ENCODE data around the gene MN1. TPM values are rescaled to one million over a fixed set of nuclear protein-coding genes. Genes with fewer than 3 reads are reported as not detected.

The MN1 gene
- total and polyA plus RNA-seq, 2 of the 4 experiments (the other 2 are of a cell fraction): 0.36 to 1.3 TPM

- H3K9me3 ChIP-seq (ENCODE audit: control insufficient read depth, insufficient read depth, low read length): no peaks in the 10 kb centered on the region
- H2BK20ac ChIP-seq (ENCODE audit: low read depth, low read length): no peak overlapping the region
- intact Hi-C loops (cut with micrococcal nuclease): no loop called here
- H4K20me1 ChIP-seq (ENCODE audit: insufficient read depth, low read length): no peaks in the 10 kb centered on the region
- H3K79me1 ChIP-seq (ENCODE audit: low read depth in 1 of 2, low read length in 2 of 2): no peaks in the 10 kb centered on the region
- DNase-seq (no peak), ATAC-seq (ENCODE audit: low read depth) (no peak)
- no peak overlapping the region for H3K14ac ChIP-seq (replicated peaks; ENCODE audit: low read depth, low read length)
- no peak overlapping the region for H3K27ac ChIP-seq (ENCODE audit: insufficient read depth, low read length)
- no peak overlapping the region for H2BK15ac ChIP-seq (ENCODE audit: low read depth, low read length)
- no peak overlapping the region for H4K8ac ChIP-seq (ENCODE audit: low read depth in 2 of 2, low read length in 2 of 2)
- no peak overlapping the region for H4K5ac ChIP-seq (ENCODE audit: low read depth, low read length)
- in situ Hi-C loops (cut with MboI; ENCODE audit: low sequenced_read_pairs): no loop called here
- H3K4me2 ChIP-seq (ENCODE audit: low read depth, low read length): no peak overlapping the region
- H2AK9ac ChIP-seq (replicated peaks; ENCODE audit: low read depth, low read length, poor library complexity): no peak overlapping the region
- no peak overlapping the region for H4K91ac ChIP-seq (ENCODE audit: insufficient read depth, low read depth, low read length)
- H3K23ac ChIP-seq (ENCODE audit: low read depth, low read length): no peak overlapping the region
- WGBS, 2 experiments (ENCODE audit: extremely low coverage in 2 of 2, insufficient read length in 1 of 2): no CpG with 5 or more reads among the region's 3 CpGs
- dilution Hi-C loops (cut with HindIII; ENCODE audit: low sequenced_read_pairs, unreplicated experiment): no loop called here
- H3K56ac ChIP-seq (ENCODE audit: extremely low read depth, insufficient read depth, low read length): no peak overlapping the region
- no peak overlapping the region for H3K9ac ChIP-seq (ENCODE audit: low read depth, low read length)
- H2AK5ac ChIP-seq (ENCODE audit: low read depth, low read length): no peak overlapping the region
- ChIA-PET POLR2A (ENCODE audit: unreplicated experiment) (no interaction called here), CTCF (interaction anchor here (0.6 kb wide), 1 partner anchor 1503 kb away, joined by 3 read pairs; no protein-coding TSS in a partner anchor)
- no peaks in the 10 kb centered on the region; the same call in 1 of the 2 replicates for H3K4me1 ChIP-seq (ENCODE audit: control insufficient read depth, insufficient read depth, low read length)
- H2AFZ ChIP-seq (replicated peaks; ENCODE audit: low read length, poor library complexity): no peak overlapping the region
- no peak overlapping the region for H2BK5ac ChIP-seq (ENCODE audit: low read depth, low read length, poor library complexity, severe bottlenecking)
- H3K27me3 ChIP-seq (ENCODE audit: control insufficient read depth, insufficient read depth, low read length): peaks cover 23% of the 10 kb centered on the region
- no peak overlapping the region for H3K18ac ChIP-seq (ENCODE audit: low read depth, low read length)
- H3K9me1 ChIP-seq (ENCODE audit: insufficient read depth, low read length): peaks cover 11% of the 10 kb centered on the region; the same call in 1 of the 2 replicates
- no TSS peak for BruUV-seq (replicated peaks)
- no peaks in the 10 kb centered on the region for H3K36me3 ChIP-seq (ENCODE audit: control insufficient read depth, insufficient read depth, low read length)
- no peak overlapping the region for H3K4me3 ChIP-seq (ENCODE audit: insufficient read depth, low read depth, low read length)
- no peak overlapping the region for H2BK120ac ChIP-seq (ENCODE audit: low read depth, low read length)
- H3K4ac ChIP-seq (ENCODE audit: low read depth, low read length): no peak overlapping the region
- TF ChIP-seq SMC3 (IDR thresholded peaks at IDR 0.05; ENCODE audit: low read depth, low read length): no peak
- TF ChIP-seq RCOR1 (IDR thresholded peaks at IDR 0.05; ENCODE audit: insufficient replicate concordance, low read length): no peak
Measured at GRCh38 chr22:27731621-27732020, 69.9 kb downstream of the MN1 start.
